ENCODE data around the gene NEDD4.

DNA sequence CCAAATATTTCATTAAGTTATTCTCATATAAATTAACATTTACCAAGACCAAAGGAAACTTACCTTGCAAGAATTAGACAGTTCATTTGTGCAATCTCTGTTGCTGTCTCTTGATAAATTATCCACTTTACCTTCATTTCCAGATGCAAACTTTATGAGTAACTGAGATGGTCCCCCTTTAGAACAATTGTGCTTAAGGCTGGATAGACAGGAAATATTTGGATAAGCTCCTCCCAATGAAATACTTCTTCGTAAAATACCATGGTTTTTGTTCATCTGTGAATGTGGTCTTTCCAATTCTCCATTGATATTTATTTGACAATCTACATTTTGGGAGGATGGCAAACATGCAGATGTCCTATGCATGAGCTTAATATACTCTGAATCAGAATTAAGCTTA is 78.2 kb downstream of the NEDD4 start:
- TF ChIP-seq, protein P1, sequence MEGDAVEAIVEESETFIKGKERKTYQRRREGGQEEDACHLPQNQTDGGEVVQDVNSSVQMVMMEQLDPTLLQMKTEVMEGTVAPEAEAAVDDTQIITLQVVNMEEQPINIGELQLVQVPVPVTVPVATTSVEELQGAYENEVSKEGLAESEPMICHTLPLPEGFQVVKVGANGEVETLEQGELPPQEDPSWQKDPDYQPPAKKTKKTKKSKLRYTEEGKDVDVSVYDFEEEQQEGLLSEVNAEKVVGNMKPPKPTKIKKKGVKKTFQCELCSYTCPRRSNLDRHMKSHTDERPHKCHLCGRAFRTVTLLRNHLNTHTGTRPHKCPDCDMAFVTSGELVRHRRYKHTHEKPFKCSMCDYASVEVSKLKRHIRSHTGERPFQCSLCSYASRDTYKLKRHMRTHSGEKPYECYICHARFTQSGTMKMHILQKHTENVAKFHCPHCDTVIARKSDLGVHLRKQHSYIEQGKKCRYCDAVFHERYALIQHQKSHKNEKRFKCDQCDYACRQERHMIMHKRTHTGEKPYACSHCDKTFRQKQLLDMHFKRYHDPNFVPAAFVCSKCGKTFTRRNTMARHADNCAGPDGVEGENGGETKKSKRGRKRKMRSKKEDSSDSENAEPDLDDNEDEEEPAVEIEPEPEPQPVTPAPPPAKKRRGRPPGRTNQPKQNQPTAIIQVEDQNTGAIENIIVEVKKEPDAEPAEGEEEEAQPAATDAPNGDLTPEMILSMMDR (IDR thresholded peaks at IDR 0.05) = no peak
- TF ChIP-seq POLR2A (IDR thresholded peaks at IDR 0.05) = no peak

All from Peyer's patch (tissue), 4 donors.